ENCODE measurements around the gene PRAMEF12.

The PRAMEF12 gene

DNA sequence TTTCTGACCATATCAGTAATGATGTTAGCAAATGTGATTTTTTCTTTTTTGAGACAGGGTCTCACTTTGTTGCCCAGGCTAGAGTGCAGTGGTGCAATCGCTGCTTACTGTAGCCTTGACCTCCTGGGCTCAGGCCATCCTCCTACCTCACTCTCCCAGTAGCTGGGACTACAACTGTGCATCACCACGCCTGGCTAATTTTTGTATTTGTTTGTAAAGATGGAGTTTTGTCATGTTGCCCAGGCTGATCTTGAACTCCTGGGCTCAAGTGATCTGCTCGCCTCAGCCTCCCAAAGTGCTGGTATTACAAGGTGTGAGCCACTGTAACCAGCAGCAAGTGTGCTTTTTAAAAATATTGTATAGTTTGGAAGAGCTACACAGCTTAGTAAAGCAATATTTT is 31.6 kb upstream of the PRAMEF12 start:
- Histone ChIP-seq H3K4me1 (ENCODE audit: control extremely low read depth in 1 of 4, control insufficient read depth in 4 of 4, insufficient read depth in 4 of 4, low read length in 3 of 4) (no peaks in the 10 kb centered on the region), H3K9me3 (ENCODE audit: control extremely low read depth in 1 of 5, control insufficient read depth in 4 of 5, insufficient read depth in 2 of 5, low read depth in 1 of 5, low read length in 4 of 5) (peaks cover 0 to 4% (median 3%) of the 10 kb centered on the region in 5 experiments), H3K27me3 (replicated peaks in 2 of 5; ENCODE audit: control insufficient read depth in 4 of 5, insufficient read depth in 5 of 5, low read length in 4 of 5) (peaks cover 0 to 2% (median 0%) of the 10 kb centered on the region in 5 experiments), H3K4me3 (ENCODE audit: control insufficient read depth in 1 of 7, extremely low read depth in 1 of 7, insufficient read depth in 4 of 7, low read depth in 2 of 7, low read length in 6 of 7) (no peak overlapping the region), H3K27ac (ENCODE audit: insufficient read depth in 1 of 2, low read depth in 1 of 2, low read length in 2 of 2, poor library complexity in 1 of 2, severe bottlenecking in 2 of 2) (no peak overlapping the region), H3K36me3 (ENCODE audit: control insufficient read depth in 4 of 4, insufficient read depth in 4 of 4, low read length in 3 of 4) (no peaks in the 10 kb centered on the region)
- POLR2A ChIA-PET = no interaction called here
- WGBS (ENCODE audit: insufficient coverage) = 90% methylated on average over 2 of the region's 3 CpGs
- CTCF ChIA-PET = no interaction called here
- no peak for DNase-seq

DNA sequence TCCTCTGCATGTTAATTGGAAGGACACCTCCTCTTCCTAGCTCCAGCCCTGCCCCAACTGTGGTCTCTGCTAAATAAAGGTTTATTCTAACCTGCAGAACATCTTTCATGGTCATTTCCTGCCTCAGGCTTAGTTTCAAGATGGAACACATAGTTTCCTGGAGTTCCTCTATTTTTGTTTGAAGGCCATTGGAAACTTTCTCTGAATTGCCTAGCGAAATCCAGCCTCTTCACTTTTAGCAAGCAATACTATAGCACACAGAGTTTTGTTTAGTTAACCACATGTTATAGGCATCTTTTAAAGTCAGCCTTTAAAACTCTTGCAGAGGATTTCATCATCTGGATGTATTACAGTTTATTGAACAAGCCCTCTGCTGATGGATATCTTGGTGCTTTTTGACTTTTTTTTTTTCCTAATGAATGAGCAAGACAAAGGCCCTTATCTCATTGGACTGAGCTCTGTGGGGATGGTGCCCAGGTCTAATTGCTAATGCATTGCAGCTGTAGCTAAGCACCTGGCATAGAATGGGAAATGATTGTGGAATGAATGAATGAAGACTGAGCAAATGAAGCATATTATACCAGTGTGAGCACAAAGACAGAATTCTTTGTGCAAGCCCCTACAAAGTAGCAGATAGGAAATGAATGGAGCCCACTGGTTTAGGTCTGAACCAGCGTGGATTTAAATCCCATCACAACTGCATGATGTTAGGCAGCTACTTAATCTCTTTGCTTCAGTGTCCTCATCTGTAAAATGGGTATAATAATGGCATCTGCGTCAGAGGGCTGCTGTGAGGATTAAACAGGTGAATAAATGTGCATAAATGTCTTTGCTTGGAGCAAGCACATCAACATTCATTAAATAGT is 28.2 kb upstream of the PRAMEF12 start:
- Histone ChIP-seq H3K27me3 (replicated peaks in 2 of 5; ENCODE audit: control insufficient read depth in 4 of 5, insufficient read depth in 5 of 5, low read length in 4 of 5) (peaks cover 0 to 2% (median 0%) of the 10 kb centered on the region in 5 experiments), H3K27ac (ENCODE audit: insufficient read depth in 1 of 2, low read depth in 1 of 2, low read length in 2 of 2, poor library complexity in 1 of 2, severe bottlenecking in 2 of 2) (no peak overlapping the region), H3K36me3 (ENCODE audit: control insufficient read depth in 4 of 4, insufficient read depth in 4 of 4, low read length in 3 of 4) (no peaks in the 10 kb centered on the region), H3K9me3 (ENCODE audit: control extremely low read depth in 1 of 5, control insufficient read depth in 4 of 5, insufficient read depth in 2 of 5, low read depth in 1 of 5, low read length in 4 of 5) (peaks cover 6 to 26% (median 14%) of the 10 kb centered on the region in 5 experiments), H3K4me3 (ENCODE audit: control insufficient read depth in 1 of 7, extremely low read depth in 1 of 7, insufficient read depth in 4 of 7, low read depth in 2 of 7, low read length in 6 of 7) (no peak overlapping the region), H3K4me1 (ENCODE audit: control extremely low read depth in 1 of 4, control insufficient read depth in 4 of 4, insufficient read depth in 4 of 4, low read length in 3 of 4) (no peaks in the 10 kb centered on the region)
- DNase-seq = no peak
- WGBS (ENCODE audit: insufficient coverage) = 92% methylated on average over 2 of the region's 3 CpGs
- ChIA-PET CTCF (no interaction called here), POLR2A (no interaction called here)

DNA sequence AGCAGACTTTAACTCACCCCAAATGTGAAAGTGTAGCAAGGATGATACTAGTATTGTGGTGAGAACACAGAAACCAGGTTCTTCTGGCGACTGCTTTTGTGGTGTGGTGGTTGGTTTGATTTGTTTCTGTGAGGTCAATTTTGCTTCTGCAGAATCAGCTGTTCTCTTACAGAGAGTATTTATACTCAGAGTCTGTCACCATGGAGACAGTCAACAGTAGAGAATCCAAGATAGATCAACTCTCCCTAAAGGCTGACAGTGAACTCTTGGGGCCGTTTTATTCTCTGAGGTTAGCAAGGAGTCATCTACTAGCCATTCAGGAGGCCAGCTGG is 27.6 kb upstream of the PRAMEF12 start, which contains the start of gene CFAP107:
TSS of gene CFAP107 (plus strand) at position 209 of the 332 bp plus-strand sequence. CDS start 231 bp downstream, outside the sequence.
- Histone ChIP-seq H3K27ac (ENCODE audit: insufficient read depth in 1 of 2, low read depth in 1 of 2, low read length in 2 of 2, poor library complexity in 1 of 2, severe bottlenecking in 2 of 2) (no peak within 1 kb of the TSS), H3K27me3 (replicated peaks in 2 of 5; ENCODE audit: control insufficient read depth in 4 of 5, insufficient read depth in 5 of 5, low read length in 4 of 5) (peaks cover 0 to 2% (median 0%) of the 10 kb centered on the region in 5 experiments), H3K36me3 (ENCODE audit: control insufficient read depth in 4 of 4, insufficient read depth in 4 of 4, low read length in 3 of 4) (no peaks in the 10 kb centered on the region), H3K4me1 (ENCODE audit: control extremely low read depth in 1 of 4, control insufficient read depth in 4 of 4, insufficient read depth in 4 of 4, low read length in 3 of 4) (no peaks in the 10 kb centered on the region), H3K4me3 (ENCODE audit: control insufficient read depth in 1 of 7, extremely low read depth in 1 of 7, insufficient read depth in 4 of 7, low read depth in 2 of 7, low read length in 6 of 7) (no peak within 1 kb of the TSS), H3K9me3 (ENCODE audit: control extremely low read depth in 1 of 5, control insufficient read depth in 4 of 5, insufficient read depth in 2 of 5, low read depth in 1 of 5, low read length in 4 of 5) (peaks cover 9 to 29% (median 14%) of the 10 kb centered on the region in 5 experiments)
- 90% methylated on average over 2 of the region's 2 CpGs for WGBS (ENCODE audit: insufficient coverage)
- DNase-seq = peak in 1 of 3 donors; percentile 4
- ChIA-PET POLR2A (no interaction called here), CTCF (no interaction called here)

DNA sequence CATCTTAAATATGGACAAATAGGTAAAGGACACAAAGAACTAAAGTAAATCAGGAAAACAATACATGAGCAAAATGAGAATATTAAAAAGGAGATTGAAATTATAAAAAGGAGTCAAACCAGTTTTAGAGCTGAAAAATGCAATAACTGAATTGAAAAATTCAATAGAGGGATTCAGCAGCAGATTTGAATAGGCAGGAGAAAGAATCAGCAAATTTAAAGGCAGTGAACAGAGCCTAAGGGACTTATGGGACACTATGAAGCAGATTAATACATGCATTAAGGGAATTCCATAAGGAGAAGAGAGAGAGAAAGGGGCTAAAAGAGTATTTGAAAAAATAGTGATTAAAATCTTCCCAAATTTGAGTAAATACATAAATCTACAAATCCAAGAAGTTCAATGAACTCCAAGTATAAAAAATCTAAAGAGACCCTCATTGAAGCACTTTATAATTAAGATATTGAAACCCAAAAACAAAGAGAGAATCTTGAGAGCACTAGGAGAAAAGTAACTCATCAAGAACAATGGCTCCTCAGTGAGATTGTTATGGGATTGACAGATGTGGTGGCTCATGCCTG is 24.7 kb upstream of the PRAMEF12 start:
- peaks cover 0 to 4% (median 0%) of the 10 kb centered on the region in 5 experiments for H3K27me3 ChIP-seq (replicated peaks in 2 of 5; ENCODE audit: control insufficient read depth in 4 of 5, insufficient read depth in 5 of 5, low read length in 4 of 5)
- H3K9me3 ChIP-seq (ENCODE audit: control extremely low read depth in 1 of 5, control insufficient read depth in 4 of 5, insufficient read depth in 2 of 5, low read depth in 1 of 5, low read length in 4 of 5) = peaks cover 9 to 29% (median 14%) of the 10 kb centered on the region in 5 experiments
- H3K36me3 ChIP-seq (ENCODE audit: control insufficient read depth in 4 of 4, insufficient read depth in 4 of 4, low read length in 3 of 4) = no peaks in the 10 kb centered on the region
- no peak for DNase-seq
- no peak overlapping the region for H3K4me3 ChIP-seq (ENCODE audit: control insufficient read depth in 1 of 7, extremely low read depth in 1 of 7, insufficient read depth in 4 of 7, low read depth in 2 of 7, low read length in 6 of 7)
- ChIA-PET CTCF (no interaction called here), POLR2A (no interaction called here)
- no peaks in the 10 kb centered on the region for H3K4me1 ChIP-seq (ENCODE audit: control extremely low read depth in 1 of 4, control insufficient read depth in 4 of 4, insufficient read depth in 4 of 4, low read length in 3 of 4)
- no peak overlapping the region for H3K27ac ChIP-seq (ENCODE audit: insufficient read depth in 1 of 2, low read depth in 1 of 2, low read length in 2 of 2, poor library complexity in 1 of 2, severe bottlenecking in 2 of 2)

DNA sequence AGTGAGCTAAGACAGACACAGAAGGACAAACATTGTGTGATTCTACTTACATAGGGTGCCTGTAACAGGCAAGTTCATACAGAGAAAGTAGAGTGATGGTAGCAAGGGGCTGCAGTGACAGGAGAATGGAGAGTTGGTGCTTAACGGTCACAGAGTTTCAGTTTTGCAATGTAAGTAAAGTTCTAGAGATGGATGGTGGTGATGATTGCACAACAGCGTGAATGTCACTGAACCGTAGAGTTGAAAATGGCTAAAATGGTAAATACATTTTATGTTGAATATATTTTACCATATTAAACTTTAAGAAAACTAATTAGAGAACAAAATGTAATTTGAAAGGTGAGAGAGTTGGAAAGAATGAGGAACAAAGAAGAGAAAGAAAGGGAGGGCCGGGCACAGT is 18.8 kb upstream of the PRAMEF12 start:
- H3K4me1 ChIP-seq (ENCODE audit: control extremely low read depth in 1 of 4, control insufficient read depth in 4 of 4, insufficient read depth in 4 of 4, low read length in 3 of 4) = no peaks in the 10 kb centered on the region
- no peak overlapping the region for H3K4me3 ChIP-seq (ENCODE audit: control insufficient read depth in 1 of 7, extremely low read depth in 1 of 7, insufficient read depth in 4 of 7, low read depth in 2 of 7, low read length in 6 of 7)
- CTCF ChIA-PET = no interaction called here
- no peak for DNase-seq
- H3K27ac ChIP-seq (ENCODE audit: insufficient read depth in 1 of 2, low read depth in 1 of 2, low read length in 2 of 2, poor library complexity in 1 of 2, severe bottlenecking in 2 of 2) = no peak overlapping the region
- peaks cover 0 to 29% (median 2%) of the 10 kb centered on the region in 5 experiments for H3K27me3 ChIP-seq (replicated peaks in 2 of 5; ENCODE audit: control insufficient read depth in 4 of 5, insufficient read depth in 5 of 5, low read length in 4 of 5)
- H3K9me3 ChIP-seq (ENCODE audit: control extremely low read depth in 1 of 5, control insufficient read depth in 4 of 5, insufficient read depth in 2 of 5, low read depth in 1 of 5, low read length in 4 of 5) = peaks cover 0 to 6% (median 0%) of the 10 kb centered on the region in 5 experiments
- H3K36me3 ChIP-seq (ENCODE audit: control insufficient read depth in 4 of 4, insufficient read depth in 4 of 4, low read length in 3 of 4) = no peaks in the 10 kb centered on the region
- WGBS (ENCODE audit: insufficient coverage) = 90% methylated on average over 1 of the region's 4 CpGs
- POLR2A ChIA-PET = no interaction called here

DNA sequence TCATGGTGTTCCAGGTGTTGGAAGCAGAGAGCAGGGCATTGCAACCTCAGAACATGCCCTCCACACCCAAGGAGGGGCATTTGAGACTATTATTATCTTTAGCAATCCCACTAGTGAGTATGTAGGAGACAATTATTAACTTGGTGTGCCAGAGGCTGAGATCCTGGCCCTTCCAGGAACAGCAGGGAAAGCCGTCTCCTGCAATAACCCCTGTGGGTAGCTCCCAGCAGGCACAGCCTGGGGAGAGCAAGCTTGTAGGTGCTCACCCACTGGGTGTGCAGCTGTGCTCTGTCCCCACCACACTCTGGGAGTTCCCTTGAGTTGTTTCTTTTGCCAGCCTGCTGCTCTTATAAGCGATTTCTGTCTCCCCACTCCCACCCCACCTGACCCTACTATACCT is 17.3 kb upstream of the PRAMEF12 start:
- no peak overlapping the region for H3K4me3 ChIP-seq (ENCODE audit: control insufficient read depth in 1 of 7, extremely low read depth in 1 of 7, insufficient read depth in 4 of 7, low read depth in 2 of 7, low read length in 6 of 7)
- no peak for DNase-seq
- ChIA-PET CTCF (no interaction called here), POLR2A (no interaction called here)
- 100% methylated on average over 1 of the region's 2 CpGs for WGBS (ENCODE audit: insufficient coverage)
- no peaks in the 10 kb centered on the region for H3K9me3 ChIP-seq (ENCODE audit: control extremely low read depth in 1 of 5, control insufficient read depth in 4 of 5, insufficient read depth in 2 of 5, low read depth in 1 of 5, low read length in 4 of 5)
- no peaks in the 10 kb centered on the region for H3K36me3 ChIP-seq (ENCODE audit: control insufficient read depth in 4 of 4, insufficient read depth in 4 of 4, low read length in 3 of 4)
- H3K27me3 ChIP-seq (replicated peaks in 2 of 5; ENCODE audit: control insufficient read depth in 4 of 5, insufficient read depth in 5 of 5, low read length in 4 of 5) = peaks cover 0 to 33% (median 4%) of the 10 kb centered on the region in 5 experiments
- H3K4me1 ChIP-seq (ENCODE audit: control extremely low read depth in 1 of 4, control insufficient read depth in 4 of 4, insufficient read depth in 4 of 4, low read length in 3 of 4) = no peaks in the 10 kb centered on the region
- H3K27ac ChIP-seq (ENCODE audit: insufficient read depth in 1 of 2, low read depth in 1 of 2, low read length in 2 of 2, poor library complexity in 1 of 2, severe bottlenecking in 2 of 2) = no peak overlapping the region

DNA sequence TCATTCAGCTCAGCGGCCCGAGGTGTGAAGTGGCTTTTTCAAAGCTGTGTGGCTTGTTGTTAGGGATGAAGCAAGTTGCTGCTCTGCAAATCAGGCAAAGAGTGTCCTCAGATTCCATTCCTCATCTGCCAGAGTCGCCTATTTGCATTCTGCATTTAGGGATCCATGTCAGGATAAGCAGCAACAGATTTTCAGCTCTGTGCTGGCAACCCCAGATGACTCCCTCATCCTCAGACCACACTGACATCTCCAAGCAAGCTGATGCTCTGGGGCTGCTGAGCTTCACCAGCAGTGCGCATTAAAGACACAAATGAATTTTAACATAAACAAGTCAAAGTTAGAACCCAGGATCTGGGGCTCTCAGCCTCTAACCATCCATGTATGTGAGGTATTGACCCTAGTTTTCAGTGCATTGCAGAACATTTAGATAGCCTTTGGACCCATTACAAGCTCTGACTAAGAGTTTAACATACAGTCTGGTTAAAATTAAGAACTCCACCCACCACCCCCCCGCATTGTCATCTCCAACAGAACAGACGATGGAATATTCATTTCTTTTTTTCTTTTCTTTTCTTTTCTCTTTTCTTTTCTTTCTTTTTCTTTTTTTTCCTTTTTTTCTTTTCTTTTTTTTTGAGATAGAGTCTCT is 16.6 kb upstream of the PRAMEF12 start:
- Histone ChIP-seq H3K27me3 (replicated peaks in 2 of 5; ENCODE audit: control insufficient read depth in 4 of 5, insufficient read depth in 5 of 5, low read length in 4 of 5) (peaks cover 0 to 33% (median 4%) of the 10 kb centered on the region in 5 experiments), H3K4me3 (ENCODE audit: control insufficient read depth in 1 of 7, extremely low read depth in 1 of 7, insufficient read depth in 4 of 7, low read depth in 2 of 7, low read length in 6 of 7) (no peak overlapping the region), H3K27ac (ENCODE audit: insufficient read depth in 1 of 2, low read depth in 1 of 2, low read length in 2 of 2, poor library complexity in 1 of 2, severe bottlenecking in 2 of 2) (no peak overlapping the region), H3K4me1 (ENCODE audit: control extremely low read depth in 1 of 4, control insufficient read depth in 4 of 4, insufficient read depth in 4 of 4, low read length in 3 of 4) (no peaks in the 10 kb centered on the region), H3K36me3 (ENCODE audit: control insufficient read depth in 4 of 4, insufficient read depth in 4 of 4, low read length in 3 of 4) (no peaks in the 10 kb centered on the region), H3K9me3 (ENCODE audit: control extremely low read depth in 1 of 5, control insufficient read depth in 4 of 5, insufficient read depth in 2 of 5, low read depth in 1 of 5, low read length in 4 of 5) (no peaks in the 10 kb centered on the region)
- DNase-seq = no peak
- ChIA-PET CTCF (no interaction called here), POLR2A (no interaction called here)
- 92% methylated on average over 6 of the region's 6 CpGs for WGBS (ENCODE audit: insufficient coverage)

All from common myeloid progenitor, CD34-positive (primary cell).